Activated naive CD4-positive, alpha-beta T cell treated with anti-CD3 and anti-CD28 coated beads, Interleukin-2, amount 50 U/mL, for 24 hours (primary cell): Measurements from ENCODE around the gene NEK10.
"Not testable (repeated sequence)": the region's sequence is repeated elsewhere in the genome, so short reads cannot be mapped to it uniquely, and the experiment has no call there.

ENCODE experiments used
- H3K27ac Mint-ChIP-seq: one replicate; pipeline ENCODE4 v1.8.0; 2021; ENCODE audit warnings: mild to moderate bottlenecking, mixed read lengths
- H3K27me3 Mint-ChIP-seq: one replicate; pipeline ENCODE4 v1.8.0; 2021; ENCODE audit warnings: mixed read lengths
- H3K36me3 Mint-ChIP-seq: one replicate; pipeline ENCODE4 v1.8.0; 2021; ENCODE audit warnings: mixed read lengths
- H3K4me1 Mint-ChIP-seq: one replicate; pipeline ENCODE4 v1.8.0; 2021; ENCODE audit warnings: mixed read lengths
- H3K4me3 Mint-ChIP-seq: one replicate; pipeline ENCODE4 v1.8.0; 2021; ENCODE audit warnings: mild to moderate bottlenecking, mixed read lengths
- H3K9me3 Mint-ChIP-seq: one replicate; pipeline ENCODE4 v1.8.0; 2021; ENCODE audit warnings: mixed read lengths

NEK10 gene

GRCh38 chr3:27310688-27311087 lies 58.5 kb downstream of the NEK10 start:
- Mint-ChIP-seq H3K27me3 (peaks cover 3% of the 10 kb centered on the region), H3K27ac (no peak overlapping the region), H3K9me3 (no peaks in the 10 kb centered on the region), H3K4me1 (no peaks in the 10 kb centered on the region), H3K4me3 (no peak overlapping the region), H3K36me3 (no peaks in the 10 kb centered on the region)

- Mint-ChIP-seq H3K4me3 (no peak overlapping the region), H3K27ac (no peak overlapping the region), H3K4me1 (no peaks in the 10 kb centered on the region), H3K9me3 (no peaks in the 10 kb centered on the region), H3K36me3 (no peaks in the 10 kb centered on the region), H3K27me3 (peaks cover 3% of the 10 kb centered on the region)
These were observed 61.6 kb downstream of the NEK10 start for GRCh38 chr3:27307566-27307965.

- Mint-ChIP-seq H3K4me3 (no peak overlapping the region), H3K27ac (no peak overlapping the region), H3K27me3 (peaks cover 1% of the 10 kb centered on the region), H3K4me1 (no peaks in the 10 kb centered on the region), H3K36me3 (peaks cover 13% of the 10 kb centered on the region), H3K9me3 (peaks cover 8% of the 10 kb centered on the region)
These were observed 66.3 kb downstream of the NEK10 start for GRCh38 chr3:27302891-27303290.

- H3K27me3 Mint-ChIP-seq, H3K27ac Mint-ChIP-seq, H3K9me3 Mint-ChIP-seq, H3K4me3 Mint-ChIP-seq, H3K4me1 Mint-ChIP-seq: not testable (repeated sequence)
- peaks cover 13% of the 10 kb centered on the region for H3K36me3 Mint-ChIP-seq
These were observed 70.2 kb downstream of the NEK10 start for GRCh38 chr3:27298981-27299380.

- H3K4me1 Mint-ChIP-seq = no peaks in the 10 kb centered on the region
- H3K27me3 Mint-ChIP-seq = no peaks in the 10 kb centered on the region
- peaks cover 3% of the 10 kb centered on the region for H3K36me3 Mint-ChIP-seq
- no peak overlapping the region for H3K27ac Mint-ChIP-seq
- no peak overlapping the region for H3K4me3 Mint-ChIP-seq
- no peaks in the 10 kb centered on the region for H3K9me3 Mint-ChIP-seq
These were observed 75.2 kb downstream of the NEK10 start for GRCh38 chr3:27293939-27294338.

- no peak overlapping the region for H3K27ac Mint-ChIP-seq
- no peaks in the 10 kb centered on the region for H3K36me3 Mint-ChIP-seq
- H3K4me3 Mint-ChIP-seq = no peak overlapping the region
These were observed 78.4 kb downstream of the NEK10 start for GRCh38 chr3:27290760-27291159.

GRCh38 chr3:27289769-27290413 lies 79.3 kb downstream of the NEK10 start:
- no peaks in the 10 kb centered on the region for H3K36me3 Mint-ChIP-seq

More at GRCh38 chr3:27290760-27291159, 78.4 kb downstream of the NEK10 start:
- H3K27me3 Mint-ChIP-seq = no peaks in the 10 kb centered on the region
- H3K9me3 Mint-ChIP-seq = no peaks in the 10 kb centered on the region
- H3K4me1 Mint-ChIP-seq = no peaks in the 10 kb centered on the region

GRCh38 chr3:27287052-27287451 lies 82.1 kb downstream of the NEK10 start:
- Mint-ChIP-seq H3K36me3 (no peaks in the 10 kb centered on the region), H3K4me3 (no peak overlapping the region), H3K4me1 (no peaks in the 10 kb centered on the region), H3K27ac (no peak overlapping the region), H3K9me3 (no peaks in the 10 kb centered on the region), H3K27me3 (no peaks in the 10 kb centered on the region)

More at GRCh38 chr3:27289769-27290413, 79.3 kb downstream of the NEK10 start:
- H3K9me3 Mint-ChIP-seq = no peaks in the 10 kb centered on the region
- no peak overlapping the region for H3K27ac Mint-ChIP-seq
- no peak overlapping the region for H3K4me3 Mint-ChIP-seq
- no peaks in the 10 kb centered on the region for H3K4me1 Mint-ChIP-seq
- H3K27me3 Mint-ChIP-seq = no peaks in the 10 kb centered on the region

- H3K27ac Mint-ChIP-seq, H3K36me3 Mint-ChIP-seq, H3K27me3 Mint-ChIP-seq, H3K9me3 Mint-ChIP-seq, H3K4me3 Mint-ChIP-seq, H3K4me1 Mint-ChIP-seq: not testable (repeated sequence)
These were observed 82.7 kb downstream of the NEK10 start for GRCh38 chr3:27286467-27286866.

- no peaks in the 10 kb centered on the region for H3K4me1 Mint-ChIP-seq
- H3K27ac Mint-ChIP-seq = no peak overlapping the region
- H3K9me3 Mint-ChIP-seq = no peaks in the 10 kb centered on the region
- H3K27me3 Mint-ChIP-seq = no peaks in the 10 kb centered on the region
- H3K4me3 Mint-ChIP-seq = no peak overlapping the region
- no peaks in the 10 kb centered on the region for H3K36me3 Mint-ChIP-seq
These were observed 83.5 kb downstream of the NEK10 start for GRCh38 chr3:27285668-27286067.

- no peak overlapping the region for H3K4me3 Mint-ChIP-seq
- H3K4me1 Mint-ChIP-seq = no peaks in the 10 kb centered on the region
- no peak overlapping the region for H3K27ac Mint-ChIP-seq
- no peaks in the 10 kb centered on the region for H3K27me3 Mint-ChIP-seq
- H3K36me3 Mint-ChIP-seq = no peaks in the 10 kb centered on the region
- H3K9me3 Mint-ChIP-seq = no peaks in the 10 kb centered on the region
These were observed 87.5 kb downstream of the NEK10 start for GRCh38 chr3:27281671-27282150.

- Mint-ChIP-seq H3K4me3 (no peak overlapping the region), H3K4me1 (no peaks in the 10 kb centered on the region), H3K27ac (no peak overlapping the region), H3K9me3 (no peaks in the 10 kb centered on the region), H3K27me3 (no peaks in the 10 kb centered on the region), H3K36me3 (no peaks in the 10 kb centered on the region)
These were observed 90.1 kb downstream of the NEK10 start for GRCh38 chr3:27279123-27279522.

- Mint-ChIP-seq H3K27ac (no peak overlapping the region), H3K4me3 (no peak overlapping the region), H3K27me3 (no peaks in the 10 kb centered on the region), H3K9me3 (no peaks in the 10 kb centered on the region), H3K36me3 (no peaks in the 10 kb centered on the region), H3K4me1 (no peaks in the 10 kb centered on the region)
These were observed 90.7 kb downstream of the NEK10 start for GRCh38 chr3:27278383-27279055.

- Mint-ChIP-seq H3K4me1 (no peaks in the 10 kb centered on the region), H3K4me3 (no peak overlapping the region), H3K36me3 (no peaks in the 10 kb centered on the region), H3K27me3 (peaks cover 1% of the 10 kb centered on the region), H3K9me3 (no peaks in the 10 kb centered on the region), H3K27ac (no peak overlapping the region)
These were observed 93.7 kb downstream of the NEK10 start for GRCh38 chr3:27275441-27275990.

- H3K27me3 Mint-ChIP-seq = peaks cover 5% of the 10 kb centered on the region
- H3K27ac Mint-ChIP-seq = no peak overlapping the region
- H3K36me3 Mint-ChIP-seq = no peaks in the 10 kb centered on the region
- H3K4me3 Mint-ChIP-seq = no peak overlapping the region
- peaks cover 5% of the 10 kb centered on the region for H3K9me3 Mint-ChIP-seq
- no peaks in the 10 kb centered on the region for H3K4me1 Mint-ChIP-seq
These were observed 97.3 kb downstream of the NEK10 start for GRCh38 chr3:27271890-27272289.

GRCh38 chr3:27254896-27255295 lies 114.3 kb downstream of the NEK10 start:
- H3K4me3 Mint-ChIP-seq = no peak overlapping the region
- H3K27ac Mint-ChIP-seq = no peak overlapping the region
- no peaks in the 10 kb centered on the region for H3K9me3 Mint-ChIP-seq
- no peaks in the 10 kb centered on the region for H3K4me1 Mint-ChIP-seq
- peaks cover 5% of the 10 kb centered on the region for H3K27me3 Mint-ChIP-seq
- no peaks in the 10 kb centered on the region for H3K36me3 Mint-ChIP-seq
